PC-3 (cell line): Measurements from ENCODE around the gene ARPC4. TPM values are rescaled to one million over a fixed set of nuclear protein-coding genes. Genes with fewer than 3 reads are reported as not detected.

Source experiments
- ATAC-seq: fragments of 200-7000 bp; cut with Tn5 transposase; 2 replicates; pipeline ENCODE4 v1.9.1; 2020; ENCODE audit warnings: mild to moderate bottlenecking, moderate library complexity
- BruUV-seq: library from RNA; stranded (reverse); fragments of 400-500 nt; replicated peaks from 2 replicates; lab custom pipeline; 2021; lab: Mats Ljungman, UMichigan
- CTCF ChIA-PET: fragments of 300-600 bp; sonication (Branson Sonifier 250); formaldehyde crosslinking; loops from one replicate; lab custom pipeline; 2022; ENCODE audit warnings: antibody characterized with exemption; lab: Charles Lee
- POLR2A ChIA-PET: fragments of 300-600 bp; sonication (Branson Sonifier 250); formaldehyde crosslinking; loops from one replicate; lab custom pipeline; 2022; ENCODE audit warnings: antibody characterized with exemption; ENCODE audit not compliant: unreplicated experiment; lab: Charles Lee
- DNase-seq: peaks from one replicate; pipeline ENCODE4 v3.0.0-alpha.2; 2015
- H2AFZ ChIP-seq: fragments of 300-600 bp; sonication (generic); 2 replicates; pipeline ENCODE4 v1.6.0; 2016; ENCODE audit warnings: antibody characterized with exemption, low read length
- H3F3A ChIP-seq: fragments of 300-600 bp; sonication (generic); one replicate; pipeline ENCODE4 v1.6.0; 2017; ENCODE audit warnings: antibody characterized with exemption, low read length, control low read depth, mild to moderate bottlenecking; ENCODE audit not compliant: unreplicated experiment
- H3K27ac ChIP-seq: fragments of 300-600 bp; sonication (generic); 2 replicates; pipeline ENCODE4 v1.5.1; 2016; ENCODE audit warnings: mild to moderate bottlenecking, low read length
- H3K27me3 ChIP-seq: fragments of 300-600 bp; sonication (generic); 2 replicates; pipeline ENCODE4 v1.6.1; 2016; ENCODE audit warnings: low read length, mixed read lengths
- H3K36me3 ChIP-seq: fragments of 300-600 bp; sonication (generic); 2 replicates; pipeline ENCODE4 v1.6.1; 2016; ENCODE audit warnings: low read depth, mixed run types, low read length, mixed read lengths
- H3K4me1 ChIP-seq: fragments of 300-600 bp; sonication (generic); 2 replicates; pipeline ENCODE4 v1.5.1; 2016; ENCODE audit warnings: low read length; ENCODE audit not compliant: insufficient read depth
- H3K4me2 ChIP-seq: fragments of 300-600 bp; sonication (generic); 2 replicates; pipeline ENCODE4 v1.6.0; 2016; ENCODE audit warnings: low read length
- H3K4me3 ChIP-seq: fragments of 300-600 bp; sonication (generic); 2 replicates; pipeline ENCODE4 v1.5.1; 2016; ENCODE audit warnings: mild to moderate bottlenecking, low read length, mixed read lengths
- H3K79me2 ChIP-seq: fragments of 300-600 bp; sonication (generic); 2 replicates; pipeline ENCODE4 v1.6.1; 2017; ENCODE audit warnings: low read length, mixed read lengths
- H3K9ac ChIP-seq: fragments of 300-600 bp; sonication (generic); 2 replicates; pipeline ENCODE4 v1.6.0; 2016; ENCODE audit warnings: mild to moderate bottlenecking, low read length
- H3K9me2 ChIP-seq: fragments of 300-600 bp; sonication (generic); replicated peaks from 2 replicates; pipeline ENCODE4 v1.6.1; 2016; ENCODE audit warnings: mixed run types, low read length, mixed read lengths
- H3K9me3 ChIP-seq: fragments of 300-600 bp; sonication (generic); 2 replicates; pipeline ENCODE4 v1.6.1; 2016; ENCODE audit warnings: low read length, mixed read lengths
- H4K20me1 ChIP-seq: fragments of 300-600 bp; sonication (generic); 2 replicates; pipeline ENCODE4 v1.6.1; 2016; ENCODE audit warnings: low read length, mixed read lengths
- CTCF ChIP-seq: fragments of 300-600 bp; sonication (generic); conservative IDR thresholded peaks from 2 replicates; pipeline ENCODE4 v1.5.1; 2017; ENCODE audit warnings: antibody characterized with exemption, low read depth, mild to moderate bottlenecking, low read length
- EZH2 ChIP-seq: fragments of 300-600 bp; sonication (generic); IDR thresholded peaks from one replicate; pipeline ENCODE4 v1.6.1; 2017; ENCODE audit warnings: antibody characterized with exemption, mild to moderate bottlenecking, low read length; ENCODE audit not compliant: unreplicated experiment
- EZH2phosphoT487 ChIP-seq: fragments of 300-600 bp; sonication (generic); IDR thresholded peaks from 2 replicates; pipeline ENCODE4 v1.6.1; 2018; ENCODE audit warnings: mild to moderate bottlenecking, antibody characterized with exemption, low read length, borderline replicate concordance
- intact Hi-C: fragments of 100-400 bp; cut with micrococcal nuclease; formaldehyde crosslinking; loops from 2 replicates; pipeline ENCODE4 v1.9.0; 2023
- total RNA-seq: library from RNA; depleted of rRNA; stranded (reverse); fragments of >200 nt; gene quantifications from 2 replicates; pipeline ENCODE4 v1.2.3, GENCODE V29; 2014

ARPC4 gene
- total RNA-seq, 1 experiment from 2014 or later: 223 TPM

GRCh38 chr3:9791127-9791526 lies 1.8 kb upstream of the ARPC4 start:
- no peak for ATAC-seq
- BruUV-seq: no TSS peak
- no peak overlapping the region for H3K27ac ChIP-seq
- H3K9me2 ChIP-seq: no peaks in the 10 kb centered on the region
- H2AFZ ChIP-seq: no peak overlapping the region
- no peak overlapping the region for H3K4me3 ChIP-seq
- H4K20me1 ChIP-seq: no peaks in the 10 kb centered on the region
- no peaks in the 10 kb centered on the region for H3K27me3 ChIP-seq
- intact Hi-C loops: loop anchor here (5.0 kb wide), 1 partner anchor 74 kb away; no protein-coding TSS in a partner anchor
- no peak for DNase-seq
- peaks cover 11% of the 10 kb centered on the region for H3K4me1 ChIP-seq
- ChIA-PET POLR2A (no interaction called here), CTCF (no interaction called here)
- H3K79me2 ChIP-seq: peaks cover 28% of the 10 kb centered on the region
- 0 out of 2 replicates have a peak overlapping the region, but pooled peaks have one; percentile 98 for H3K4me2 ChIP-seq
- H3K9me3 ChIP-seq: no peaks in the 10 kb centered on the region
- H3K36me3 ChIP-seq: peaks cover 7% of the 10 kb centered on the region
- H3F3A ChIP-seq: no peaks in the 10 kb centered on the region
- TF ChIP-seq CTCF: no peak
- no peak for TF ChIP-seq EZH2
- TF ChIP-seq EZH2phosphoT487: no peak
- H3K9ac ChIP-seq: no peak overlapping the region

GRCh38 chr3:9791790-9792404 lies 985 bp upstream of the ARPC4 start:
- peaks cover 28% of the 10 kb centered on the region for H3K79me2 ChIP-seq
- peak overlapping the region; percentile 82 for H2AFZ ChIP-seq
- H3F3A ChIP-seq: no peaks in the 10 kb centered on the region
- no peak for DNase-seq
- BruUV-seq: TSS peak; percentile 81
- ChIA-PET CTCF (no interaction called here), POLR2A (interaction anchor here (1.1 kb wide), 1 partner anchor 17 kb away, joined by 6 read pairs; no protein-coding TSS in a partner anchor)
- ATAC-seq: no peak
- no peaks in the 10 kb centered on the region for H3K9me3 ChIP-seq
- H3K4me3 ChIP-seq: peak overlapping the region; percentile 99
- no peaks in the 10 kb centered on the region for H3K27me3 ChIP-seq
- no peak for TF ChIP-seq EZH2phosphoT487
- TF ChIP-seq CTCF: no peak
- TF ChIP-seq EZH2: no peak
- peak overlapping the region; percentile 79 for H3K27ac ChIP-seq
- peaks cover 3% of the 10 kb centered on the region for H3K36me3 ChIP-seq
- peaks cover 11% of the 10 kb centered on the region for H3K4me1 ChIP-seq
- peak overlapping the region; percentile 97 for H3K9ac ChIP-seq
- intact Hi-C loops: loop anchor here (1.0 to 5.0 kb wide), 3 partner anchors 42 to 75 kb away; partner anchors contain the start of gene BRPF1
- H3K4me2 ChIP-seq: peak overlapping the region; percentile 98
- H4K20me1 ChIP-seq: no peaks in the 10 kb centered on the region
- no peaks in the 10 kb centered on the region for H3K9me2 ChIP-seq
